GM21619 (cell line): ENCODE data around the gene DMWD.

Experiments
- ATAC-seq: cut with Tn5 transposase; IDR thresholded peaks from one replicate; pipeline ENCODE4 v1.9.1; 2021; ENCODE audit not compliant: unreplicated experiment

DMWD gene

GRCh38 chr19:45786533-45786894 is 6.1 kb downstream of the DMWD start:
- no peak for ATAC-seq

DNA sequence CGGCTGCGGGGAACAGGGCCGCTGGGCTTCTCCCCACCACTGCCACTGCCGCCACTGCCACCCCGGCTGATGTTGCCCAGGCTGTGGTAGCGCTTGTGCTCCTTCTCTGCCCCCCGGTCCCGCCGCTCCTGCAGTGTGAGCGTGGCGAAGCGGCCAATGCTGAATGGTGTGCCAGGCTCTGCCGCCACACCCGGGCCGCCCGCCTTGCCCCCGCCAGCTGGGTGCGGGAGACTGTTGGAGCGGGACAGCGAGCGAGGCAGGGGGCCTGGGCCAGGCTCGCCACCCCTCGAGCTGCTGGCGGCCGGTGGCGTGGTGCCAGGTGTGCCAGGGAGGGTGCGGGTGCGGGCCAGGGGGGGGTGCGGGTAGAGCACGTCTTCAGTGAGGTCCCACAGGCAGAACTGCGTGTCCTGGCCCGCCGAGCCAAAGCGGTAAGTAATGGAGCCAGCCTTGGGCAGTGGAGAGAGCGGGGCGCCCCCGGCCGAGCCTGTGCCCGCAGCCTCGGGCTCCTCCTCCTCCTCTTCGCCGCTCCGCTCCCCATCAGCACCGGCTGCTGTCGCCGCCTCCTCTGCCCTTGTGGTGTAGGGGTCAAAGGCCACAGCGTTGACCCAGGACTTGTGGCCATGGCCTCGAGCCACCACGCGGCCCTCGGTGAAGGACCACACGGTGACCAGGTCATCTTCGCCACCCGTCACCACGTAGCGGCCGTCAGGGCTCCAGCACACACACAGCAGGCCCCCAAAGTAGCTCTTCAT is 6.7 kb downstream of the DMWD start:
- ATAC-seq, result no peak

DNA sequence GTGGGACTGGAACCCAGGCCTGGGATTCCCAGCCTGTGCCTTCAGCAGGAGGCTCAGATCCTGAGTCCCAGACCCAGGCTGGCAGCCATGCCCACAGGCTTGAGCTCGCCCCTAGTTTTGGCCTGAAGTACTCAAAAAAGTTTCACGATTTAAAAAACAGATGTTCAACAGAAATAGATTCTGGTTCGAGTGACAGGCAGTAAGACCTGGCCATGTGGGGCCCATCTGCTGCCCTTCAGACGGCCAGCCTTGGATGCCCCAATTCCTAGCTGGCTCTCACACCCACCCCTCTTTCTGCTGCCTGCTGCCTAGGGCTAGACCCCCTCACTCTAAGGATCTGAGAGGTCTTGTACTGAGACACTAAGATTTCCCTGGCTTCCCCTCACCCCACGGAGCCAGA is 7.5 kb downstream of the DMWD start:
- ATAC-seq, result no peak

- ATAC-seq, result no peak
Measured at GRCh38 chr19:45784096-45784495, 8.5 kb downstream of the DMWD start.

DNA sequence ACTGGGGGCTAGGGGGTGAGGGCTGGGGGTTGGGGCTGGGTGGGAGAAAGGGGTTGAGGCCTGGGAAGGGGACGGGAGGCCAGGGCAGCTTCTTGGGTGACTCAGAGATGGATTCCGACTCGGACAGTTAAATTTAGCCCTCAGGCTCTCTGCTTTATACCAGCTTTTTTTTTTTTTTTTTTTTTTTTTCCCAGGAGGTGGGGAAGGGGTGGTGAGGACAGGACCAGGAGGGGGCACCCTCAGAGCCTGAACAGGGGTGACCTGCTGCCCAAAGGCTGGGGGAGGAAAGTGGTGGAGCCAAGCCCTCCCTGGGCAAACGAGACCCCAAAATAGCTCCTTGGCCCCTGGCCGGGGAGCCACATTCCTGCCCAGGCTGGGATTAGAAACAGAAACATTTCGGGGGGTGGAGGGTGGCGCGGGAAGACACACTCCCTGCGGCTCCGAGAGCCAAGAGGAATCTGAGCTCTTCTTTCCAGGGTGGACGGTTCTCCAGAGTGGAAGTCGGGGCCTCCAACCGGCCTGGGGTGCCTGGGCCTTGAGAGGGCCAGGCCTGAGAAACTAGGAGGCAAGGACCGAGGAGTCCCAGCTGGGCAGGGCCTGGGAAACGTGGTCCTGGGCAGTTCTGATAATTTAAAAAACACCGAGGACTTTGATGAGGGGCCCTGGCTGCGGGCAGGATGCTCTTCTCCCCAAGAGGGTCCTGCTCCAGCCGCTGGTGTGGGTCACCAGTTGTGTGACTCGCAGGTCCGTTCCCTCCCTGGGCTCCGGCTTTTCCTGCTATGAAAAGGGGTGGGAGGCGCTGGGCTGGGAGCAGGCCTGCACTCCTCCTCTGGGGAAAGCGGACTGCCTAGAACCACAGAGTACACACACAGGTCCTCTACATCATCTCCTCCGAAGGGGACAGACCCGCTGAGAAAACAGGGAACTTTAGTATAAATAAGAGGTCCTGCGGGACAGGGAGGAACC is 9.5 kb downstream of the DMWD start:
- ATAC-seq, result no peak

DNA sequence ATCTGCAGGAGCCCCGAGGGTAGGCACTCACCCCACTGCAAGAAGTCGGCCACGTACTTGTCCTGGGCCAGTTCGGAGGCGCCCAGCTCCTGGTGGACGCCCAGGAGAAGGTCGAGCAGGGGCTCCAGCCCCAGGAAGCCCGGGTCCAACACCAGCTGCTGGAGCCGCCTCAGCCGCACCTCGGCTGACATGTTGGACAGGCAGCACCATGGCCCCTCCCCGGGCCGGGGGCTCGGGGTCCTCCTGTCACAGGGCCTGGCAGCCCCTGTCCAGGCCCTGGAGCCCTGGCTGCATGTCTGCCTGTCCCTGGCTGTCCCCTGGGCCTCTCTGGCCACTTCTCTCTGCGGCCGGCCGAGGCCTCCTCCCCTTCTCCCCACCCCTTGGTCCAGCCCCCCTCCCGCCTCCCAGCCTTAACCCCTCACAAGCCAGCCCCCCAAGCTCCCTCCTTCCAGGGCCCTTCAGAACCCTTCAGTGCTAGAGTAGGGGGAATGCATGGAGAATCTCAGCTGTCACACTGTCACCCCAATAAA is 10.4 kb downstream of the DMWD start, which contains the start of gene DMPK:
TSS of gene DMPK (minus strand) at position 329 of the 530 bp plus-strand sequence. CDS start at position 191, 138 bp downstream.
- no peak for ATAC-seq

GRCh38 chr19:45781214-45782161 is 11.2 kb downstream of the DMWD start:
- ATAC-seq, result no peak

DNA sequence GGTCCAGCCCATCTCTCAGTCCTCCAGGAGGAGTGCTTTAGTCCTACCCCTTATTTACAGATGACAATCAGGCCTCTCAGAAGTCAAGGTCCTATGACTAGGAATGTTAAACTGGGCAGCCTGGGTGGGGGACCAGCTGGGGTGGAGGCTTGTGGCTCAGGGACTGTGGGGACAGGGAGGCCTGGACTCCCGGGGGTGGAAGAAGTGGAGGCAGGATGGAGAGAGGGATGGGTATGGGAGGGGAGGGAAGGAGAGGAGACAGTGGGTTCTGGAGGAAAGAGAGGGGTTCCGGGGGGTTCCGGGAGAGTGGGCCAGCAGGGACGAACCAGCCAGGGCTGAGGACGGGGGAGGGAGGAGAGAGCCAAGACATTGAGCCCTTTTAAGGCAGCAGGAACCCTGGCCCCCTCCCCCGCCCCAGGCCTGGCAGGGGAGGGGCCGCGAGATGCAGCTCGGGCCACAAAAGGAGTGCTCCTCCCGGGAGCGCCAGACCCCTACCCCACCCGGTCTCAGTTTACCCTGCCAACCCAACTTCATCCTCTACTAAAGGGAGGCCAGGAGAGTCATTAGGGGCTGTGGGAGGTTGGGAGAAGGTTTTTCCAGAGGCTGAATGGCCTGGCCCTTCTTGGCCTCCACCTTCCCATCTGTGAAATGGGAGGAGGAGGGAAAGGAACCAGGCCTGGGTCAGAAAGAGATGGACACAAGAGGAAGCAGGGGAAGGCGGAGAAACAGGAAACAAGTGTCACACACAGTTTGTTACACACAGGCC is 12.0 kb downstream of the DMWD start:
- ATAC-seq, result no peak

DNA sequence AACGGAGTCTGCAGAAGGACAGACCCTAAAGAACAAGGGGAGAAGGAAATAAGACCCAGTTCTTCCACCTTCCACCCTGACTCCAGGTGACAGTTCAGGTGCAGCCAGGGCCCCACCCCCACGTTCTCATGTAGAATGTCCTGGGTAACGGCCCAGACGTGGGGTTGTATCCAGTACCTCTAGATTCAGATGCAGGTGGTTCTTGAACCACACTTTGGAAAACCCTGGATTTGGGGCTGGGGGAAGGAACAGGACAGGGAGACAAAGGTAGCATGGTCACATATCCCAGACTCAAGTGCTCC is 12.5 kb downstream of the DMWD start:
- ATAC-seq, result no peak

GRCh38 chr19:45779231-45780145 is 13.2 kb downstream of the DMWD start:
- ATAC-seq, result peak; percentile 67

DNA sequence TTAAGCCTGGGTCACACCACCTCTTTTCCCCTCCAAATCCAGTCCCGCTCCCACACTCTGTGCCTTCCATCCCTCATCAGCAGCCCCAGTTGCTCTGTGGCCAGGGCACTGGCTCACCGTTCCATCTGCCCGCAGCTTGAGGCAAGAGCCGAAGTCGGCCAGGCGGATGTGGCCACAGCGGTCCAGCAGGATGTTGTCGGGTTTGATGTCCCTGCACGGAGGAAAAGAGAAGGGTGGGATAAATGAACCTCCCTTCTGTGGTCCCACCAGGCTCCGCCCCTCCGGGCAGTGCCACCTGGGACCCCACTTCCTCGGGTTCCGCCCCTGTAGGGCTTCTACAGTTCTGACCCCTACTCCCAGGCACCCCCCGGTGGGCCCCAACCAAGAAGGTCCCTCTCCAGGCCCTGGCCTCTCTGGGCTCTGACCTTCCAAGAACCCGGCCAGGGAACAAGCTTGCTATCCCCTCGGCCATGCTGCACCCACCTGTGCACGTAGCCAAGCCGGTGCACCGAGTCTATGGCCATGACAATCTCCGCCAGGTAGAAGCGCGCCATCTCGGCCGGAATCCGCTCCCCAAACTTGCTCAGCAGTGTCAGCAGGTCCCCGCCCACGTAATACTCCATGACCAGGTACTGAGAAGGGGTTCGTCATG is 14.5 kb downstream of the DMWD start:
- ATAC-seq, result no peak

DNA sequence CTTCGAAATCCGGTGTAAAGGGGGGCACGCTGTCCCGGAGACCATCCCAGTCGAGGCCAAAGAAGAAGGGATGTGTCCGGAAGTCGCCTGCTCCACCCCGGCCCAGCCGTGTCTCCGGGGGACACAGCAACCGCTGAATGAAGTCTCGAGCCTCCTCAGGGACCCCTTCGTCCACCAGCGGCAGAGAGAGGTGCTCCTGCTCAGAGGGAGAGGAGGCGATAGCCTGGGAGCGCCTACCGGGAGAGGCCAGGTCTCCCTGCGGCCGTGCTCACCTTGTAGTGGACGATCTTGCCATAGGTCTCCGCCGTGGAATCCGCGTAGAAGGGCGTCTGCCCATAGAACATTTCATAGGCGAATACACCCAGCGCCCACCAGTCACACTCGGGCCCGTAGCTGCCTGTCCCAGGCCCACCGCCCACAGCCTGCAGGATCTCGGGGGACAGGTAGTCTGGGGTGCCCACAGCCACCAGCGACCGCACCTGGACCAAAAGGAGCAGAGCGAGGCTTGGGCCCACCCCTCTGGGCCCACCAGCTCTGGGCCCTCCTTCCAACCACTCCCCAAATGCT is 15.2 kb downstream of the DMWD start:
- no peak for ATAC-seq

DNA sequence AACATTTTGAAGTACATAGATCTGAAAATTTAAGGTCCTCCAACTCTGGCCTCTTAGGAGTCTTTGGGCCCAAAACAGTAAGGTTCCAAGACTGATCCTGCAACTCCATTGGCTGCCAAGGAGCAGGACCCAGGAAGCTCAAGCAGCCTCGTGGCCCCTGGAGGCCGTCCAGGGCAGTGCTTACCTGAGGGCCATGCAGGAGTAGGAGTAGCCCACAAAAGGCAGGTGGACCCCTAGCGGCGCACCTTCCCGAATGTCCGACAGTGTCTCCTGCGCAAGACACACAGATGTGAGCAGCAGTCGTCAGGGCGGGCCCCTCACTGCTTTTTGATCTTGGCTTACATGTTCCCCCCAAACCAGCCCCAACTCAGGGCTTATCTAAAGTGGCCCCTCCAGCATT is 17.9 kb downstream of the DMWD start:
- no peak for ATAC-seq

DNA sequence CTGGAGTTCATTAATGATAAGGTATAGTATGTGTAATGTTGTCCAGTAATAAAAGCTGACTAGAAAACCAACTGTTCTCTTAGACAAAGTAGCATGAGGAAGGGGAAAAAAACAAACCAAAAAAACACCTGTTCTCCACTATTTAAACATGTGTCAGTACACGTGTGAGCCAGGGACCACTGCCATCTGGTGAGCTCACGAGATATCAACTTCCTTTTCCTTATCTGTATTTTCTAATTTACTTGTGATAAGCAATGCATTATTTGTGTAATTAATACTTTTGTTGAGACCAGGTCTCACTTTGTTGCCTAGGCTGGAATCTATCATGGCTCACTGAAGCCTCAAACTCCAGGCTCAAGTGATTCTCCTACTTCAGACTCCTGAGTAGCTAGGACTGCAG is 19.3 kb downstream of the DMWD start:
- no peak for ATAC-seq

DNA sequence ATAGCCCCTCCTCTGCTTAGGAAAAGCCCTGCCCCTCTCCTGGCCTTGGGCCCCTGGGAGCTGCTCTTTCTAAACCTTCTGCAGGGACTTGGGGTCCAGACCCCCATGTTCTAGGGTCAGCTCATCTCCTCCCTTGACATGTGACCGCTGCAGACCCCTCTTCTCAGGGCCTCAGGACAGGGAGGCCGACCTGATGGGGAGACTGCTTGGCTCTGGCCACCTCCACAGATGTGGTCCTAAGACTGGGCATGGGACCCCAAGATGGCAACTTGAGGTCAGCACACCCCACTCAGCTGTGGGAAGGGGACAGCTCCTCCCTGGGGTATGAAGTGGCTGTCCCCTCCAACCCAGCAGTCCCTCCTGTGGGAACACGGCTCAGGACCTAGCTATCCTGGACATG is 19.7 kb downstream of the DMWD start:
- ATAC-seq, result no peak

DNA sequence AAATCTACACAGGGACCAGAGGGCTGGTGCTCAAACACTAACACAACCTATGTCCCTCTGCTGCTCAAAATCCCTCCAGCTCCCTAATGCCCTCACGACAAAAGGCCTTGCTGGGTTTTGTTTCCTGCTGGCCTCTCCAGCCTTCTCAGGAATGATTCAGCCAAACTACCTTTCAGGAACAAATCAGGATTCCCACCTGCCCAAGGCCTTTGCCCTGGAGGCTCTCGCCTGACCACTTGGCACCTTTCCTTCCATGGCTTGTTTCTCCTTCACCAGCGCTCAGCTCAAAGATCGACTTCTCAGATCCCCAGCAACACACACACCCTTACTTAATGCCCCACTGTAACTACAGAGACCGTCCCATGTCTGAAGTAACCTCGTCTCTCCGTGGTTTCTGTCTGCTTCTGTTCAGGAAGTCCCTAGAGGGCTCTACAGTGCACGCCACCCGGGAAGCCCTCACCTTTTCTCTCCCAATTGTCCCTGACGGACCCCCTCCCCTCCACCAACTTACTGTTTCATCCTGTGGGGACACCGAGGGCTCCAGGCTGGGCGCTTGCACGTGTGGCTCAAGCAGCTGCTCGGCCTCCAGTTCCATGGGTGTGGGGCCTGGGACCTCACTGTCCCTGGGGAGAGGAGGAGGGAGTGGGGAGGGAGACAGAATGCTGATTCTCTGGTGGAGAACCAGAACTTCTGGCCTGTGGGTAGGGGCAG is 20.4 kb downstream of the DMWD start:
- ATAC-seq, result no peak

DNA sequence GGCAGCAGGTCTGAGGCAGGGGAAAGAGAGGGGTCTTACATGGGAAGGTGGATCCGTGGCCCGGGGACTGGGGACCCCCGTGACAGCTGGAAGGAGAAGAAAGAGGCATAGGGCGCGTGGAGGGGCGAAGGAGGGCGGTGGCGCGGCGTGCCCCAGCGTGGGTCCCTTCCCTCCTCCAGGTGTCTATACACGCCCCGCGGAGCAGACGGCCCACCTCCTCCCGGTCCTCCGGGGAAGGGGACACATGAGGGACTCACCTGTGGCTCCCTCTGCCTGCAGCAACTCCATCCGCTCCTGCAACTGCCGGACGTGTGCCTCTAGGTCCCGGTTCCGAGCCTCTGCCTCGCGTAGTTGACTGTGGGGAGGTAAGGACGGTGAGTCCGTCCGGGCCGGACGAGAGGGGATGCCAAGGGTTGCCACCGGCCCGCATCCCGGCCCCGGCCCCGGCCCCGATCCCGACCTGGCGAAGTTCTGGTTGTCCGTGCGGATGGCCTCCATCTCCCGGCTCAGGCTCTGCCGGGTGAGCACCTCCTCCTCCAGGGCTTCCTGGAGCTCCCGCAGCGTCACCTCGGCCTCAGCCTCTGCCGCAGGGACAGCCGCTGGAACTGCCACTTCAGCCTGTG is 21.2 kb downstream of the DMWD start:
- no peak for ATAC-seq
